CD14-positive monocyte (primary cell): ENCODE results near the gene PLEKHS1. TPM values are rescaled to one million over a fixed set of nuclear protein-coding genes. Genes with fewer than 3 reads are reported as not detected.

ENCODE experiments used
- DNase-seq, 3 donors: peaks; one replicate each; pipeline ENCODE4 v3.0.0-alpha.2; 2011 to 2022
- H2AFZ ChIP-seq: 2 replicates; pipeline ENCODE4 v1.6.0; 2012; ENCODE audit warnings: mild to moderate bottlenecking, low read depth, low read length, inconsistent platforms; ENCODE audit not compliant: insufficient read depth, poor library complexity, severe bottlenecking
- H3K27ac ChIP-seq, 2 donors: 1 replicate in 1 of 2; 2 replicates in 1 of 2; pipeline ENCODE4 v1.5.1; 2012 to 2013; ENCODE audit warnings: low read length in 2 of 2, control low read depth in 1 of 2, inconsistent platforms in 1 of 2, low read depth in 1 of 2, mild to moderate bottlenecking in 1 of 2
- H3K27me3 ChIP-seq, 2 donors: one replicate each; pipeline versions ENCODE4 v1.6.0 to v1.6.1; 2011 to 2013; ENCODE audit warnings: low read length in 2 of 2; ENCODE audit not compliant: control insufficient read depth in 2 of 2, insufficient read depth in 2 of 2
- H3K36me3 ChIP-seq, 2 donors: replicated peaks in 1 of 2; 1 replicate in 1 of 2; 2 replicates in 1 of 2; pipeline versions ENCODE4 v1.5.1 to v1.6.1; 2012 to 2013; ENCODE audit warnings: low read length in 2 of 2, control low read depth in 1 of 2, inconsistent platforms in 1 of 2, mild to moderate bottlenecking in 1 of 2; ENCODE audit not compliant: insufficient read depth in 2 of 2, control insufficient read depth in 1 of 2
- H3K4me1 ChIP-seq, 2 donors: 1 replicate in 1 of 2; 2 replicates in 1 of 2; pipeline versions ENCODE4 v1.5.1 to v1.6.1; 2012 to 2013; ENCODE audit warnings: low read length in 2 of 2, control low read depth in 1 of 2, inconsistent platforms in 1 of 2, mild to moderate bottlenecking in 1 of 2, moderate library complexity in 1 of 2; ENCODE audit not compliant: insufficient read depth in 2 of 2, control insufficient read depth in 1 of 2
- H3K4me2 ChIP-seq: replicated peaks from 2 replicates; pipeline ENCODE3; 2012; ENCODE audit warnings: low read length, moderate library complexity, mild to moderate bottlenecking; ENCODE audit not compliant: poor library complexity, severe bottlenecking; ENCODE audit errors: extremely low read depth
- H3K4me3 ChIP-seq, 3 experiments: fragments of 200-600 bp in 1 of 3; sonication (generic) in 1 of 3; replicated peaks in 1 of 3; 1 replicate in 2 of 3; 2 replicates in 1 of 3; pipeline ENCODE4 v1.5.1; 2011 to 2013; ENCODE audit warnings: low read length in 3 of 3, mild to moderate bottlenecking in 3 of 3, control low read depth in 2 of 3, low read depth in 2 of 3, inconsistent platforms in 1 of 3, moderate library complexity in 1 of 3
- H3K79me2 ChIP-seq: 2 replicates; pipeline ENCODE4 v1.6.0; 2012; ENCODE audit warnings: mild to moderate bottlenecking, control low read depth, inconsistent platforms, low read length, moderate library complexity; ENCODE audit not compliant: insufficient read depth
- H3K9ac ChIP-seq: 2 replicates; pipeline ENCODE4 v1.6.0; 2017; ENCODE audit warnings: low read length, mild to moderate bottlenecking; ENCODE audit not compliant: insufficient read depth, poor library complexity, severe bottlenecking
- H3K9me3 ChIP-seq, 2 donors: replicated peaks in 1 of 2; 1 replicate in 1 of 2; 2 replicates in 1 of 2; pipeline versions ENCODE4 v1.5.1 to v1.6.1; 2012 to 2013; ENCODE audit warnings: low read length in 2 of 2, control low read depth in 1 of 2; ENCODE audit not compliant: control insufficient read depth in 1 of 2, insufficient read depth in 1 of 2
- H4K20me1 ChIP-seq: 2 replicates; pipeline ENCODE4 v1.6.0; 2012; ENCODE audit warnings: mild to moderate bottlenecking, low read length, control low read depth, moderate library complexity; ENCODE audit not compliant: insufficient read depth
- H3K27ac Mint-ChIP-seq, 7 donors: one replicate each; pipeline ENCODE4 v1.8.0; 2020; ENCODE audit warnings: mild to moderate bottlenecking in 7 of 7, mixed read lengths in 7 of 7, moderate library complexity in 6 of 7, inconsistent platforms in 2 of 7
- H3K27me3 Mint-ChIP-seq, 3 donors: one replicate each; pipeline ENCODE4 v1.8.0; 2021 to 2022; ENCODE audit warnings: low read depth in 3 of 3, mild to moderate bottlenecking in 3 of 3, mixed read lengths in 3 of 3, moderate library complexity in 3 of 3, inconsistent platforms in 1 of 3
- H3K36me3 Mint-ChIP-seq, 2 donors: one replicate each; pipeline ENCODE4 v1.8.0; 2020; ENCODE audit warnings: mixed read lengths in 2 of 2, inconsistent platforms in 1 of 2, mild to moderate bottlenecking in 1 of 2
- H3K4me1 Mint-ChIP-seq: one replicate; pipeline ENCODE4 v1.8.0; 2020; ENCODE audit warnings: mild to moderate bottlenecking, mixed read lengths
- H3K4me3 Mint-ChIP-seq, 2 donors: one replicate each; pipeline ENCODE4 v1.8.0; 2020; ENCODE audit warnings: mild to moderate bottlenecking in 2 of 2, mixed read lengths in 2 of 2, moderate library complexity in 1 of 2
- H3K9me3 Mint-ChIP-seq, 7 donors: one replicate each; pipeline ENCODE4 v1.8.0; 2020 to 2022; ENCODE audit warnings: mixed read lengths in 7 of 7, mild to moderate bottlenecking in 6 of 7, moderate library complexity in 6 of 7, inconsistent platforms in 2 of 7
- CTCF ChIP-seq: fragments of 200-600 bp; IDR thresholded peaks from one replicate; pipeline ENCODE4 v1.8.0; 2022; ENCODE audit warnings: antibody characterized with exemption, mild to moderate bottlenecking
- whole genome bisulfite sequencing: methylation state at CpG from one replicate; pipeline ENCODE4 v1.1.5; 2013; ENCODE audit warnings: missing lambda C conversion rate; ENCODE audit not compliant: insufficient coverage; 5-methylcytosine and 5-hydroxymethylcytosine counted together
- intact Hi-C, 2 donors: fragments of 100-400 bp; cut with micrococcal nuclease; formaldehyde crosslinking; loops; one replicate each; pipeline versions ENCODE4 v1.15.0 to v1.15.1; 2023
- polyA plus RNA-seq, 3 donors: library from polyadenylated mRNA; depleted of rRNA in 1 of 3; unstranded in 2 of 3; stranded (reverse) in 1 of 3; fragments of 300-500 nt in 2 of 3; fragments of >200 nt in 1 of 3; fragmentation: Illumina TruSeq in 2 of 3; gene quantifications; 1 replicate in 2 of 3; 2 replicates in 1 of 3; pipeline ENCODE4 v1.2.3, GENCODE V29; 2012 to 2021

The PLEKHS1 gene
- polyA plus RNA-seq, 3 donors: 0.08 TPM; not detected in 2

- TF ChIP-seq CTCF: no peak
- intact Hi-C loops: no loop called here
- no peaks in the 10 kb centered on the region for H3K4me1 Mint-ChIP-seq
- no peak for DNase-seq
- no peak overlapping the region for H3K27ac Mint-ChIP-seq
- peaks cover 0 to 5% (median 5%) of the 10 kb centered on the region in 3 donors for H3K27me3 Mint-ChIP-seq
- Histone ChIP-seq H3K27ac (no peak overlapping the region), H3K4me2 (no peak overlapping the region), H3K4me1 (no peaks in the 10 kb centered on the region), H3K4me3 (no peak overlapping the region), H3K27me3 (peaks cover 0 to 2% of the 10 kb centered on the region in 2 donors), H3K36me3 (no peaks in the 10 kb centered on the region), H4K20me1 (no peaks in the 10 kb centered on the region), H3K9ac (no peak overlapping the region), H3K9me3 (no peaks in the 10 kb centered on the region), H3K79me2 (no peaks in the 10 kb centered on the region), H2AFZ (no peak overlapping the region)
- peaks cover 0 to 2% (median 0%) of the 10 kb centered on the region in 7 donors for H3K9me3 Mint-ChIP-seq
- 96% methylated on average over 7 of the region's 12 CpGs for WGBS
- no peaks in the 10 kb centered on the region for H3K36me3 Mint-ChIP-seq
- no peak overlapping the region for H3K4me3 Mint-ChIP-seq
Measured at GRCh38 chr10:113756940-113757543, 5.6 kb downstream of the PLEKHS1 start.

GRCh38 chr10:113762083-113762482 lies 10.6 kb downstream of the PLEKHS1 start:
- no peak overlapping the region for H3K27ac ChIP-seq
- no peaks in the 10 kb centered on the region for H3K36me3 ChIP-seq
- peaks cover 0 to 2% (median 0%) of the 10 kb centered on the region in 3 donors for H3K27me3 Mint-ChIP-seq
- no peak overlapping the region for H3K27ac Mint-ChIP-seq
- H3K9ac ChIP-seq: no peak overlapping the region
- TF ChIP-seq CTCF: no peak
- WGBS: no CpG with 5 or more reads among the region's 1 CpG
- no peaks in the 10 kb centered on the region for H3K79me2 ChIP-seq
- no peak overlapping the region for H2AFZ ChIP-seq
- H3K4me3 Mint-ChIP-seq: no peak overlapping the region
- intact Hi-C loops: no loop called here
- no peak for DNase-seq
- H3K27me3 ChIP-seq: peaks cover 0 to 4% of the 10 kb centered on the region in 2 donors
- no peaks in the 10 kb centered on the region for H3K4me1 ChIP-seq
- no peak overlapping the region for H3K4me2 ChIP-seq
- no peaks in the 10 kb centered on the region for H4K20me1 ChIP-seq
- no peaks in the 10 kb centered on the region for H3K4me1 Mint-ChIP-seq
- peaks cover 0 to 14% (median 5%) of the 10 kb centered on the region in 7 donors for H3K9me3 Mint-ChIP-seq
- no peaks in the 10 kb centered on the region for H3K9me3 ChIP-seq
- no peaks in the 10 kb centered on the region for H3K36me3 Mint-ChIP-seq
- H3K4me3 ChIP-seq: no peak overlapping the region
